ENCODE data around the gene DNMT1. TPM values are rescaled to one million over a fixed set of nuclear protein-coding genes. Genes with fewer than 3 reads are reported as not detected.

DNMT1 gene
- total RNA-seq, 1 experiment from 2014 or later = 168 TPM

GRCh38 chr19:10107817-10108367 lies 86.9 kb downstream of the DNMT1 start:
- ChIA-PET CTCF (no interaction called here), POLR2A (interaction anchor here (0.6 kb wide), 1 partner anchor 8 kb away, joined by 4 read pairs; no protein-coding TSS in a partner anchor)
- no TSS peak for BruUV-seq (replicated peaks)
- peaks cover 8% of the 10 kb centered on the region for H3K4me1 ChIP-seq (ENCODE audit: control insufficient read depth, insufficient read depth, low read length)
- no peak overlapping the region for H3K27ac ChIP-seq (ENCODE audit: low read length)
- ATAC-seq (no peak), DNase-seq (ENCODE audit: low read depth, low spot score) (no peak)
- H3K36me3 ChIP-seq (ENCODE audit: control insufficient read depth, insufficient read depth, low read length) = peaks cover 14% of the 10 kb centered on the region
- no peak for TF ChIP-seq POLR2AphosphoS5 (IDR thresholded peaks at IDR 0.05; ENCODE audit: low read depth, low read length)
- no peak for TF ChIP-seq CTCF (IDR thresholded peaks at IDR 0.05)
- TF ChIP-seq REST (IDR thresholded peaks at IDR 0.05; ENCODE audit: insufficient read depth in 1 of 2, low read depth in 2 of 2, low read length in 1 of 2) = no peak
- no peak for TF ChIP-seq SIN3A (IDR thresholded peaks at IDR 0.05; ENCODE audit: borderline replicate concordance, insufficient read depth, low read depth, low read length)
- no peak for TF ChIP-seq TCF7L2 (IDR thresholded peaks at IDR 0.05; ENCODE audit: low read depth, low read length)
- H3K27me3 ChIP-seq (ENCODE audit: control insufficient read depth, insufficient read depth, low read length) = no peaks in the 10 kb centered on the region
- no peak overlapping the region; a peak in 1 of 4 replicates for H3K4me3 ChIP-seq (ENCODE audit: low read depth in 2 of 2, low read length in 2 of 2)
- no peaks in the 10 kb centered on the region for H3K9me3 ChIP-seq (ENCODE audit: control insufficient read depth, insufficient read depth, low read depth, low read length)
- intact Hi-C loops (cut with micrococcal nuclease; ENCODE audit: unreplicated experiment) (no loop called here), in situ Hi-C loops (cut with HindIII; ENCODE audit: low pct_unique_long_range_greater_than_20kb, low sequenced_read_pairs) (no loop called here)

GRCh38 chr19:10107254-10107653 lies 87.5 kb downstream of the DNMT1 start:
- no peaks in the 10 kb centered on the region for H3K27me3 ChIP-seq (ENCODE audit: control insufficient read depth, insufficient read depth, low read length)
- ATAC-seq (no peak), DNase-seq (ENCODE audit: low read depth, low spot score) (no peak)
- H3K36me3 ChIP-seq (ENCODE audit: control insufficient read depth, insufficient read depth, low read length) = peaks cover 14% of the 10 kb centered on the region
- ChIA-PET CTCF (no interaction called here), POLR2A (interaction anchor here (0.6 kb wide), 1 partner anchor 176 kb away, joined by 5 read pairs; no protein-coding TSS in a partner anchor)
- H3K4me1 ChIP-seq (ENCODE audit: control insufficient read depth, insufficient read depth, low read length) = peaks cover 7% of the 10 kb centered on the region
- H3K4me3 ChIP-seq (ENCODE audit: low read depth in 2 of 2, low read length in 2 of 2) = peak overlapping the region; percentile 82 to 94
- peak overlapping the region; percentile 90 for H3K27ac ChIP-seq (ENCODE audit: low read length)
- intact Hi-C loops (cut with micrococcal nuclease; ENCODE audit: unreplicated experiment) (no loop called here), in situ Hi-C loops (cut with HindIII; ENCODE audit: low pct_unique_long_range_greater_than_20kb, low sequenced_read_pairs) (no loop called here)
- TF ChIP-seq CTCF (IDR thresholded peaks at IDR 0.05) (no peak), TCF7L2 (IDR thresholded peaks at IDR 0.05; ENCODE audit: low read depth, low read length) (no peak), POLR2AphosphoS5 (IDR thresholded peaks at IDR 0.05; ENCODE audit: low read depth, low read length) (no peak), REST (IDR thresholded peaks at IDR 0.05; ENCODE audit: insufficient read depth in 1 of 2, low read depth in 2 of 2, low read length in 1 of 2) (no peak), SIN3A (IDR thresholded peaks at IDR 0.05; ENCODE audit: borderline replicate concordance, insufficient read depth, low read depth, low read length) (no peak)
- no TSS peak for BruUV-seq (replicated peaks)
- H3K9me3 ChIP-seq (ENCODE audit: control insufficient read depth, insufficient read depth, low read depth, low read length) = no peaks in the 10 kb centered on the region
